ENCODE measurements around the gene MRPL45.

MRPL45 gene

DNA sequence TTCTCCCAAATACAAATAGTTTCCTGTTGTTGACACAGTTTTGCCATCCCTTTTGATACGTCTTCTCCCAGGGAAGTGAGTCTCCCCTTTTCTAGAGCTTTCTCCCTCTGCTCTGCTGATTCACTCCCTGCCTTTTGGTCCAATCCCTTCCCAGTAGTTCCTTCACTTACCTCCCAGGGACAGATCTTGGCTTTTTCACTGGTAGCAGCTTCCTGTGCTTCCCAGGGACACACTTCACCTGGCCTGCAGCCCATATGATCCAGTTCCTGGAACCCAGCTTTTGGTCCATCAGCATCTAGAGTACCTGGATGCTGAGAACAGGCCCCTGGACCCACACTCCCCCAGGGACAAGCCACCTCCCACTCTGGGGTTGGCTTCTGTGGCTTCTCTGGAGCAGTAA lies 31.0 kb downstream of the MRPL45 start:
- Histone ChIP-seq H3K9ac (ENCODE audit: low read depth, low read length) (no peak overlapping the region), H3K27me3 (ENCODE audit: control insufficient read depth, insufficient read depth, low read length) (no peaks in the 10 kb centered on the region), H3K9me3 (ENCODE audit: control insufficient read depth, insufficient read depth, low read length) (no peaks in the 10 kb centered on the region), H3K4me3 (ENCODE audit: low read depth, low read length) (no peak overlapping the region), H3K36me3 (ENCODE audit: control insufficient read depth, insufficient read depth, low read length) (no peaks in the 10 kb centered on the region), H3K4me1 (ENCODE audit: control insufficient read depth, insufficient read depth, low read length) (peaks cover 16% of the 10 kb centered on the region)

GRCh38 chr17:38328620-38329019 lies 31.7 kb downstream of the MRPL45 start:
- H3K4me1 ChIP-seq (ENCODE audit: control insufficient read depth, insufficient read depth, low read length) = peaks cover 16% of the 10 kb centered on the region
- no peaks in the 10 kb centered on the region for H3K9me3 ChIP-seq (ENCODE audit: control insufficient read depth, insufficient read depth, low read length)
- no peaks in the 10 kb centered on the region for H3K36me3 ChIP-seq (ENCODE audit: control insufficient read depth, insufficient read depth, low read length)
- no peak overlapping the region for H3K4me3 ChIP-seq (ENCODE audit: low read depth, low read length)
- no peaks in the 10 kb centered on the region for H3K27me3 ChIP-seq (ENCODE audit: control insufficient read depth, insufficient read depth, low read length)
- no peak overlapping the region for H3K9ac ChIP-seq (ENCODE audit: low read depth, low read length)

GRCh38 chr17:38329284-38329683 lies 32.3 kb downstream of the MRPL45 start:
- Histone ChIP-seq H3K9ac (ENCODE audit: low read depth, low read length) (no peak overlapping the region), H3K27me3 (ENCODE audit: control insufficient read depth, insufficient read depth, low read length) (no peaks in the 10 kb centered on the region), H3K36me3 (ENCODE audit: control insufficient read depth, insufficient read depth, low read length) (no peaks in the 10 kb centered on the region), H3K4me3 (ENCODE audit: low read depth, low read length) (no peak overlapping the region), H3K4me1 (ENCODE audit: control insufficient read depth, insufficient read depth, low read length) (peaks cover 13% of the 10 kb centered on the region), H3K9me3 (ENCODE audit: control insufficient read depth, insufficient read depth, low read length) (no peaks in the 10 kb centered on the region)

- Histone ChIP-seq H3K9me3 (ENCODE audit: control insufficient read depth, insufficient read depth, low read length) (no peaks in the 10 kb centered on the region), H3K4me3 (ENCODE audit: low read depth, low read length) (no peak overlapping the region), H3K4me1 (ENCODE audit: control insufficient read depth, insufficient read depth, low read length) (peaks cover 7% of the 10 kb centered on the region), H3K27me3 (ENCODE audit: control insufficient read depth, insufficient read depth, low read length) (no peaks in the 10 kb centered on the region), H3K9ac (ENCODE audit: low read depth, low read length) (peak overlapping the region; percentile 2), H3K36me3 (ENCODE audit: control insufficient read depth, insufficient read depth, low read length) (no peaks in the 10 kb centered on the region)
Measured at GRCh38 chr17:38329808-38330730, 33.1 kb downstream of the MRPL45 start.

DNA sequence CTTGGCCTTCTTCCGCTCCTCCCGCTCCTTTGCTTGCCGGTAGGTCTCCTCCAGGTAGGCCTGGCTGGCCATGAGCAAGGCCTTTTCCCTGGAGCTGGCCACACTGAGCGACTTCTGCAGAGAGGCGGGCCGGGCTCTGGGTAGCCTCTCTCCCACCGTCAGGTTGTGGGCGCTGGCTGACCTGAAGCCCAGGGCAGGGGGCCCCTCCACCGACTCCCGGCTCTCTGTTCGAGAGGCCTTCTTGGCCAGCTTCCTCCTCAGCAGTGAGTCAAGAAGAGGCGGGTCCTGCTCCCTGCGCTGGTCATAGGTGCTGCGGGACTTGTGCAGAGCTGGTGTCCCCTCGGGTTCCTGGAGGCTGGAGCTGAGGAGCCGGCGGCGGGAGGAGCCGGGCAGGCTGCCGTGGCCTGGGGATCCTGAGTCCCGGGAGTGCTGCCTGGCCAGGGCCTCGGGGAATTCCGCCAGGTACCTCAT lies 34.0 kb downstream of the MRPL45 start:
- H3K9me3 ChIP-seq (ENCODE audit: control insufficient read depth, insufficient read depth, low read length) = no peaks in the 10 kb centered on the region
- H3K36me3 ChIP-seq (ENCODE audit: control insufficient read depth, insufficient read depth, low read length) = no peaks in the 10 kb centered on the region
- no peaks in the 10 kb centered on the region for H3K27me3 ChIP-seq (ENCODE audit: control insufficient read depth, insufficient read depth, low read length)
- H3K9ac ChIP-seq (ENCODE audit: low read depth, low read length) = no peak overlapping the region
- H3K4me3 ChIP-seq (ENCODE audit: low read depth, low read length) = no peak overlapping the region
- H3K4me1 ChIP-seq (ENCODE audit: control insufficient read depth, insufficient read depth, low read length) = no peaks in the 10 kb centered on the region

DNA sequence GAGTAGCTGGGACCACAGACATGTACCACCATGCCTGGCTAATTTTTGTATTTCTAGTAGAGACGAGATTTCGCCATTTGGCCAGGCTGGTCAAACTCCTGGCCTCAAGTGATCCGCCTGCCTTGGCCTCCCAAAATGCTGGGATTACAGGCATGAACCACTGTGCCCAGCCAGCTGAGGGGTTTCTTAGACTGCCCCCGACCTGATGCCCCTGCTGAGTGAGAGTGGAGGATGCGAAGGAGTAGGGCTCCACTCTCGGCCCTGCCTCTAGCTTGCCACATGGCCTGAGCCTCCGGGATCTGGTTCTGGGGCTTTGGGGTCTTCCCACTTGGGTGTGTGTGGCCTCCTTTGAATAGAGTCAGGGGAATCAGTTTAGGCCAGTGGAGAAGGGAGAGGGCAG lies 35.8 kb downstream of the MRPL45 start:
- no peak overlapping the region for H3K9ac ChIP-seq (ENCODE audit: low read depth, low read length)
- no peak overlapping the region for H3K4me3 ChIP-seq (ENCODE audit: low read depth, low read length)
- H3K36me3 ChIP-seq (ENCODE audit: control insufficient read depth, insufficient read depth, low read length) = no peaks in the 10 kb centered on the region
- no peaks in the 10 kb centered on the region for H3K9me3 ChIP-seq (ENCODE audit: control insufficient read depth, insufficient read depth, low read length)
- no peaks in the 10 kb centered on the region for H3K27me3 ChIP-seq (ENCODE audit: control insufficient read depth, insufficient read depth, low read length)
- H3K4me1 ChIP-seq (ENCODE audit: control insufficient read depth, insufficient read depth, low read length) = no peaks in the 10 kb centered on the region

- no peaks in the 10 kb centered on the region for H3K9me3 ChIP-seq (ENCODE audit: control insufficient read depth, insufficient read depth, low read length)
- no peaks in the 10 kb centered on the region for H3K27me3 ChIP-seq (ENCODE audit: control insufficient read depth, insufficient read depth, low read length)
- H3K9ac ChIP-seq (ENCODE audit: low read depth, low read length) = no peak overlapping the region
- no peaks in the 10 kb centered on the region for H3K36me3 ChIP-seq (ENCODE audit: control insufficient read depth, insufficient read depth, low read length)
- no peaks in the 10 kb centered on the region for H3K4me1 ChIP-seq (ENCODE audit: control insufficient read depth, insufficient read depth, low read length)
- no peak overlapping the region for H3K4me3 ChIP-seq (ENCODE audit: low read depth, low read length)
Measured at GRCh38 chr17:38333635-38334295, 36.8 kb downstream of the MRPL45 start.

GRCh38 chr17:38334480-38335364 lies 37.8 kb downstream of the MRPL45 start:
- Histone ChIP-seq H3K4me3 (ENCODE audit: low read depth, low read length) (no peak overlapping the region), H3K9me3 (ENCODE audit: control insufficient read depth, insufficient read depth, low read length) (no peaks in the 10 kb centered on the region), H3K27me3 (ENCODE audit: control insufficient read depth, insufficient read depth, low read length) (no peaks in the 10 kb centered on the region)

DNA sequence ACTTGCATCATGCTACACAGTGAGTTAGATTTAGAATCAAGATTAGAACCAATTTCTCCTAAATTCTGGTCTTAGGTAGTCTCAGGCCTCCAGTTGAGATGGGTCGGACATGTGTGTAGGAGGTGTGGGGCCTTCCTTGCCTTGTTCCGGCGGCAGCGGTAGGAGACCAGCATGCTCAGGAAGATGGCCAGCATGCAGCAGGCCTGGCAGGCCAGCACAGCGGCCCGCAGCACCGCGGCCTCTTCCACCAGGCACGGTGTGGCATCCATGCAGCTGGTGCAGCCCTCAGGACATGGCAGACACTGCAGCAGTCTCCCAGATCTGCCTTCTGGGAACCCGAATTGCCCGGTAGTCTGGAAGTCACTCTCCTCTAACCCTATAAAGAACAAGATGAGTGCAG lies 39.9 kb downstream of the MRPL45 start:
- no peaks in the 10 kb centered on the region for H3K9me3 ChIP-seq (ENCODE audit: control insufficient read depth, insufficient read depth, low read length)
- no peaks in the 10 kb centered on the region for H3K36me3 ChIP-seq (ENCODE audit: control insufficient read depth, insufficient read depth, low read length)
- no peaks in the 10 kb centered on the region for H3K27me3 ChIP-seq (ENCODE audit: control insufficient read depth, insufficient read depth, low read length)
- H3K9ac ChIP-seq (ENCODE audit: low read depth, low read length) = no peak overlapping the region
- H3K4me1 ChIP-seq (ENCODE audit: control insufficient read depth, insufficient read depth, low read length) = peaks cover 6% of the 10 kb centered on the region
- no peak overlapping the region for H3K4me3 ChIP-seq (ENCODE audit: low read depth, low read length)

More at GRCh38 chr17:38334480-38335364, 37.8 kb downstream of the MRPL45 start:
- H3K9ac ChIP-seq (ENCODE audit: low read depth, low read length) = peak overlapping the region; percentile 24
- H3K4me1 ChIP-seq (ENCODE audit: control insufficient read depth, insufficient read depth, low read length) = no peaks in the 10 kb centered on the region
- H3K36me3 ChIP-seq (ENCODE audit: control insufficient read depth, insufficient read depth, low read length) = no peaks in the 10 kb centered on the region

- H3K9me3 ChIP-seq (ENCODE audit: control insufficient read depth, insufficient read depth, low read length) = no peaks in the 10 kb centered on the region
- H3K4me3 ChIP-seq (ENCODE audit: low read depth, low read length) = no peak overlapping the region
- H3K4me1 ChIP-seq (ENCODE audit: control insufficient read depth, insufficient read depth, low read length) = peaks cover 6% of the 10 kb centered on the region
- no peaks in the 10 kb centered on the region for H3K36me3 ChIP-seq (ENCODE audit: control insufficient read depth, insufficient read depth, low read length)
- H3K9ac ChIP-seq (ENCODE audit: low read depth, low read length) = no peak overlapping the region
- no peaks in the 10 kb centered on the region for H3K27me3 ChIP-seq (ENCODE audit: control insufficient read depth, insufficient read depth, low read length)
Measured at GRCh38 chr17:38338053-38338452, 41.1 kb downstream of the MRPL45 start.

GRCh38 chr17:38338535-38338934 lies 41.6 kb downstream of the MRPL45 start:
- no peak overlapping the region for H3K9ac ChIP-seq (ENCODE audit: low read depth, low read length)
- no peak overlapping the region for H3K4me3 ChIP-seq (ENCODE audit: low read depth, low read length)
- H3K9me3 ChIP-seq (ENCODE audit: control insufficient read depth, insufficient read depth, low read length) = no peaks in the 10 kb centered on the region
- peaks cover 6% of the 10 kb centered on the region for H3K4me1 ChIP-seq (ENCODE audit: control insufficient read depth, insufficient read depth, low read length)
- no peaks in the 10 kb centered on the region for H3K27me3 ChIP-seq (ENCODE audit: control insufficient read depth, insufficient read depth, low read length)
- no peaks in the 10 kb centered on the region for H3K36me3 ChIP-seq (ENCODE audit: control insufficient read depth, insufficient read depth, low read length)
